Ishikawa (cell line): ENCODE results near the gene DAZAP1.

Experiments
- CREB1 ChIP-seq: IDR thresholded peaks from 2 replicates; pipeline ENCODE4 v1.6.1; 2012; ENCODE audit warnings: low read depth
- EGR1 ChIP-seq: IDR thresholded peaks from 2 replicates; pipeline ENCODE4 v1.6.1; 2012
- EP300 ChIP-seq: IDR thresholded peaks from 2 replicates; pipeline ENCODE4 v1.6.1; 2012; ENCODE audit warnings: borderline replicate concordance
- MAX ChIP-seq: IDR thresholded peaks from 2 replicates; pipeline ENCODE4 v1.6.1; 2012
- RAD21 ChIP-seq: IDR thresholded peaks from 2 replicates; pipeline ENCODE4 v1.6.1; 2012; ENCODE audit warnings: low read depth
- YY1 ChIP-seq: IDR thresholded peaks from 2 replicates; pipeline ENCODE4 v1.6.1; 2012; ENCODE audit warnings: low read depth

- TF ChIP-seq EP300 (no peak), YY1 (no peak), MAX (no peak), RAD21 (no peak), EGR1 (no peak), CREB1 (no peak)
Measured at GRCh38 chr19:1431759-1432506, 24.5 kb downstream of the DAZAP1 start.
